Thyroid gland (tissue), 4 donors: ENCODE measurements around the gene ACSM2B. TPM values are rescaled to one million over a fixed set of nuclear protein-coding genes. Genes with fewer than 3 reads are reported as not detected.
"Not testable (repeated sequence)": the region's sequence is repeated elsewhere in the genome, so short reads cannot be mapped to it uniquely, and the experiment has no call there.

Experiments used
- DNase-seq, 2 donors: peaks; one replicate each; pipeline ENCODE4 v3.0.0-alpha.2; 2019
- H3K27ac ChIP-seq, 3 donors: fragments of 200-600 bp; sonication (generic); 1 replicate in 2 of 3; 2 replicates in 1 of 3; pipeline ENCODE4 v1.5.1; 2016 to 2019; ENCODE audit warnings: mild to moderate bottlenecking in 1 of 3, moderate library complexity in 1 of 3
- H3K27me3 ChIP-seq: fragments of 200-600 bp; sonication (generic); one replicate; pipeline ENCODE4 v1.5.1; 2019
- H3K36me3 ChIP-seq, 2 donors: fragments of 200-600 bp; sonication (generic); one replicate each; pipeline ENCODE4 v1.5.1; 2016 to 2019
- H3K4me1 ChIP-seq, 2 donors: fragments of 200-600 bp; sonication (generic); one replicate each; pipeline ENCODE4 v1.5.1; 2017 to 2019
- H3K4me3 ChIP-seq, 3 donors: fragments of 200-600 bp; sonication (generic); replicated peaks in 1 of 3; 1 replicate in 2 of 3; 2 replicates in 1 of 3; pipeline ENCODE4 v1.5.1; 2016; ENCODE audit warnings: mild to moderate bottlenecking in 1 of 3
- H3K9me3 ChIP-seq: fragments of 200-600 bp; sonication (generic); one replicate; pipeline ENCODE4 v1.5.1; 2017
- POLR2A ChIP-seq, 2 donors: fragments of 450-650 bp; IDR thresholded peaks; one replicate each; pipeline ENCODE4 v1.6.1; 2017; ENCODE audit warnings: antibody characterized with exemption in 2 of 2, mild to moderate bottlenecking in 2 of 2, moderate library complexity in 1 of 2
- WGBS, 2 donors: methylation state at CpG; one replicate each; pipeline ENCODE4 v1.1.5; 2017; 5-methylcytosine and 5-hydroxymethylcytosine counted together
- intact Hi-C: fragments of 100-400 bp; cut with DNase I; formaldehyde crosslinking; loops from one replicate; pipeline ENCODE4 v1.15.1; 2023
- total RNA-seq, 4 donors: library from RNA; depleted of rRNA; stranded (reverse); fragments of >200 nt; gene quantifications; one replicate each; pipeline ENCODE4 v1.2.3, GENCODE V29; 2016
- TF ChIP-seq, protein P1 (sequence below), 6 experiments: fragments of 200-600 bp in 3 of 6; fragments of 450-650 bp in 3 of 6; sonication (generic) in 3 of 6; IDR thresholded peaks; one replicate each; pipeline ENCODE4 v1.5.1; 2016 to 2019; ENCODE audit warnings: antibody characterized with exemption in 6 of 6, mild to moderate bottlenecking in 2 of 6, inconsistent platforms in 1 of 6, moderate library complexity in 1 of 6

The ACSM2B gene
- total RNA-seq, 4 donors from 2014 or later: 0.27 to 2.3 (median 0.33) TPM; not detected in 1

DNA sequence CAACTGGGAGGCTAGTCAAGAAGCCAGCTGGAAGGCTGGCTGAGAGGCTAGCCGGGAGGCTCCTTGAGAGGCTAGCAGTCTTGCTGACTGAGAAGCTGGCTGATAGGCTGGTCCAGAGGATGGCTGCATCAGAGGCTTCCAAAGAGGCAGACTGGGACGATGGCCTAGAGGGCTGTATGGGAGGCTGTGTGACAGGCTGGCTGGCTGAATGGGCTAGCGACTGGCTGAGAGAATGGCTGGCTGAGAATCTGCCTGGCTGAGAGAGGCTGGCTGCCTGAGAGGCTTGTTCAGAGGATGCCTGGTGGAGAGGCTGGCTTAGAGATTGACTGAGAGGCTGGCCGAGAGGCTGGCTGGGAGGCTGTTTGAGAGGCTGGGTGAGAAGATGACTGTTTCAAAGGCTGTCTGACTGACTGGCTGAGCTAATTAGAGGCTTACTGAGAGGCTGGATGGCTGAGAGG is 34.8 kb upstream of the ACSM2B start:
- WGBS, 2 donors: 30 to 48% methylated on average over 3 to 4 of the region's 4 CpGs
- TF ChIP-seq, protein P1, sequence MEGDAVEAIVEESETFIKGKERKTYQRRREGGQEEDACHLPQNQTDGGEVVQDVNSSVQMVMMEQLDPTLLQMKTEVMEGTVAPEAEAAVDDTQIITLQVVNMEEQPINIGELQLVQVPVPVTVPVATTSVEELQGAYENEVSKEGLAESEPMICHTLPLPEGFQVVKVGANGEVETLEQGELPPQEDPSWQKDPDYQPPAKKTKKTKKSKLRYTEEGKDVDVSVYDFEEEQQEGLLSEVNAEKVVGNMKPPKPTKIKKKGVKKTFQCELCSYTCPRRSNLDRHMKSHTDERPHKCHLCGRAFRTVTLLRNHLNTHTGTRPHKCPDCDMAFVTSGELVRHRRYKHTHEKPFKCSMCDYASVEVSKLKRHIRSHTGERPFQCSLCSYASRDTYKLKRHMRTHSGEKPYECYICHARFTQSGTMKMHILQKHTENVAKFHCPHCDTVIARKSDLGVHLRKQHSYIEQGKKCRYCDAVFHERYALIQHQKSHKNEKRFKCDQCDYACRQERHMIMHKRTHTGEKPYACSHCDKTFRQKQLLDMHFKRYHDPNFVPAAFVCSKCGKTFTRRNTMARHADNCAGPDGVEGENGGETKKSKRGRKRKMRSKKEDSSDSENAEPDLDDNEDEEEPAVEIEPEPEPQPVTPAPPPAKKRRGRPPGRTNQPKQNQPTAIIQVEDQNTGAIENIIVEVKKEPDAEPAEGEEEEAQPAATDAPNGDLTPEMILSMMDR (IDR thresholded peaks at IDR 0.05): no peak
- no peak for TF ChIP-seq POLR2A (IDR thresholded peaks at IDR 0.05)
- H3K36me3 ChIP-seq: no peaks in the 10 kb centered on the region
- peak overlapping the region; percentile 39 to 74 (median 67) for H3K27ac ChIP-seq
- no peak overlapping the region for H3K4me3 ChIP-seq
- DNase-seq: no peak
- no peaks in the 10 kb centered on the region for H3K9me3 ChIP-seq
- peaks cover 34 to 52% of the 10 kb centered on the region in 2 donors for H3K4me1 ChIP-seq
- H3K27me3 ChIP-seq: no peaks in the 10 kb centered on the region
- intact Hi-C loops: loop anchor here (10.0 kb wide), 1 partner anchor 64 kb away; no protein-coding TSS in a partner anchor

DNA sequence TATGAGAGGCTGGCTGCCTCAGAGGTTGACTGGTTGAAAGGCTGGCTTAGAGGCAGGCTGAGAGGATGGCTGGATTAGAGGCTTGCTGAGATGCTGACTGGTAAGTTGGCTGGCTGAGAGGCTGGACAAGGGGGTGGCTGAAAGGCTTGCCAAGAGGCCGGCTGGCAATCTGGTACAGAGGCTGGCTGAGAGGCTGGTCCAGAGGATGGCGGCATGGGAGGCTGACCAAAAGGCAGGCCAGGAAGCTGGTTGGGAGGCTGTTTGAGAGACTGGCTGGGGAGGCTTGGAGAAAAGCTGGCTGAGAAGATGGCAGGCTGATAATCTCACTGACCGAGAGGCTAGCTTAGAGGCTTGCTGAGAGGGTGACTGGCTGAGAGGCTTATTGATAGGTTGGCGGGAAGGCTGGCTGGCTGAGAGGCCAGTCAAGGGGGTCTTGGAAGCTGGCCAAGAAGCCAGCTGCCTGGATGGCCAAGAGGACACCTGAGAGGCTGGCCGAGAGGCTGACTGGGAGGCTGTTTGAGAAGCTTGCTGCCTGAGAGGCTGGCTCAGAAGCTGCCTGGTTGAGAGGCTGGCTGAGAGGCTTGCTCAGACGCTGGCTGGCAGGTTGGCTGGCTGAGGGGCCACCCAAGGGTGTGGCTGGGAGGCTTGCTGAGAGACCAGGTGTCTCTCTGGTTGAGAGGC is 34.2 kb upstream of the ACSM2B start:
- Histone ChIP-seq H3K27ac (peak overlapping the region; percentile 39 to 74 (median 67)), H3K36me3 (no peaks in the 10 kb centered on the region), H3K9me3 (no peaks in the 10 kb centered on the region), H3K4me1 (peaks cover 34 to 47% of the 10 kb centered on the region in 2 donors), H3K4me3 (no peak overlapping the region), H3K27me3 (no peaks in the 10 kb centered on the region)
- WGBS, 2 donors: 33 to 38% methylated on average over 6 of the region's 6 CpGs
- TF ChIP-seq POLR2A (IDR thresholded peaks at IDR 0.05): no peak
- TF ChIP-seq, protein P1 (IDR thresholded peaks at IDR 0.05): no peak
- intact Hi-C loops: loop anchor here (10.0 kb wide), 1 partner anchor 64 kb away; no protein-coding TSS in a partner anchor
- peak; percentile 79 to 92 for DNase-seq

DNA sequence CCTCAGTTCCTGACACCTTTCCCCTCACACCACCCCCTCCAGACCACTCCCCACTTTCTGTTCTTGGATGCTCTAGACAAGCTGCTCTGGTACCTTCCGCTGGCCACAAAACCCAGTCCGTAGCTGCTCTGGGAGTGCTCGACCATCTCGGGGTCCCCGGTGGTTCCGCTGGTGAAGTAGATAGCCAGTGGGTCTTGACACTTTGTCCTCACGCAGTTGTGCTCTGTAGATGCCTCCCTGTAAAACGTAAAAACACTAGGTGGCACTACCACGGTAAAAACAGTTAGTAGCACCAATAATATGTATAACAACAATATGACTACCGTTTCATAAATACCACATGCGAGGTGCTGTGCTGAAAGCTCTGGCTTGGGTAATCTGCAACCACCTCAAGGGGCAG is 26.0 kb upstream of the ACSM2B start:
- TF ChIP-seq, protein P1 (IDR thresholded peaks at IDR 0.05): peak in 4 of 6 experiments; percentile 38 to 48 (median 40)
- not testable (repeated sequence) for H3K4me3 ChIP-seq, H3K27ac ChIP-seq, DNase-seq, H3K36me3 ChIP-seq, H3K4me1 ChIP-seq, H3K9me3 ChIP-seq, H3K27me3 ChIP-seq
- intact Hi-C loops: loop anchor here (10.0 kb wide), 1 partner anchor 93 kb away; the partner anchor contains the start of gene ACSM1
- WGBS, 2 donors: 58 to 69% methylated on average over 11 of the region's 11 CpGs

DNA sequence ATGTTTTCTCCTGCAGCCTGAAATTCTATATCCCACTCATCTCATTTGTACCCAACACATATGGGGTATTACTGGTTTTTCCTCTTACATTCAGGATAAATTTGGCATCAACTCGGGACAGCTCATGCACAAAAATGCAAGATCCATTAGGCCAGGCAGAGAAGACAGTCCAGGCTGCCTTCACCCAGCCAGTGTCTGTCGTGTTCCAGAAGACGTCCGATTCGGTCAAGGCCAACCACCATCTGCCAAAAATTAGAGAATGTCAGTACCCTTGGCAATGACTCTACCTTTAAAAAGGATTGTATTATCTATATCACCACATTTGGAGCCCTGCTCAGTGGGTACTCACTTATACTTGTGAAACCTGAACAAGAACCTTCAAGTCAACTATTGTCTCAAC is 23.3 kb upstream of the ACSM2B start:
- 93 to 96% methylated on average over 5 of the region's 5 CpGs for WGBS, 2 donors
- H3K27ac ChIP-seq, H3K9me3 ChIP-seq, DNase-seq, intact Hi-C loops, H3K36me3 ChIP-seq, H3K27me3 ChIP-seq, H3K4me1 ChIP-seq, H3K4me3 ChIP-seq: not testable (repeated sequence)

DNA sequence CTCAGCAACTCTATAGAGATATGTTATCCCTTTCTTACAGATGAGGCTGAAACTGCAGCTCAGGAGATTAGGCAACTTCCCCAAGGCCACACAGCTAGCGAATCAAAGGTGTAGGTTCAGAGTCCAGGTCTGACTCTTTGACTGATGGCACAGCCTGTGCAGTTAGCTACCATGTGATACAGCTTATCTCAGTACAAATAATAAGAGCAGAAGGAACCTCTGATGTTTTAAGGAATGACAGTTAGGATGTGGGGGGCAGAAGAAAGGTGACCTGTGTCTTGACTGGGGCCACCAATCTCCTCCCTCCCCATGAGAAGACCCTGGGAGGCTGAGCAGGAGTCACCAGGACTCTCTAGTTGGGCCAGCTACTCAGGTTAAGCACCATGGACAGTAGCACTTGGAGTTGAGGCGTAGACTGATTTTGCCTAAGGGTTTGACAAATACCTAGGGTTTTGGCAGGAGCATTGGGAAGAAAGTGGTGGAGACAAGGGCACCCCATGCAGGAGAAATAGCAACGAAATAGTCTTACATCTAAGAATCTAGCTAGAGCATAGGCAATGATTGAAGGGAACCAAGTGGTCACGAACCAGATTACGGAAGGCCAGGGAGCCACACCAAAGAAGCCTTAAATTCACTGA is 22.8 kb upstream of the ACSM2B start:
- no peaks in the 10 kb centered on the region for H3K27me3 ChIP-seq
- H3K9me3 ChIP-seq: no peaks in the 10 kb centered on the region
- intact Hi-C loops: no loop called here
- 67 to 72% methylated on average over 5 of the region's 5 CpGs for WGBS, 2 donors
- no peak overlapping the region for H3K27ac ChIP-seq
- H3K4me3 ChIP-seq: no peak overlapping the region
- TF ChIP-seq, protein P1 (IDR thresholded peaks at IDR 0.05): no peak
- no peak for TF ChIP-seq POLR2A (IDR thresholded peaks at IDR 0.05)
- no peak for DNase-seq
- no peaks in the 10 kb centered on the region for H3K36me3 ChIP-seq
- H3K4me1 ChIP-seq: no peaks in the 10 kb centered on the region

DNA sequence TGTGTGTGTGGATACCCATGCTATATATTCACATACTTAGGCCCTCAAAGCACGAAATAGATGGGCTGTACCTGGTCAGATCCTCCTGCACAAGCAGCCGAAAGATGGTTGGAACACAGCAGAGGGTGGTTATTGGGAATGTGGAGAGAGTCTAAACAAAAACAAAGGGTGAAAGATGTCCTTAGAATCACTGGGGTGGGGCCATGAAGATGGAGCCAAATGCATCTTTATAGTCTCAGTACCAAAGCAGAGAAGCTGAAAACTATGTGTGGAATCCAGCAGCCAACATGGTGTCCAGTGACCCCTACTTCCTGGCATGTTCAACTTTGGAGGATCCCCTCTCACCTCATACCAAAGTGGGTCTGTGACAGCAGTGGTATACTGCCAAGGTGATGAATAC is 19.5 kb upstream of the ACSM2B start:
- H3K27ac ChIP-seq, H3K4me3 ChIP-seq, DNase-seq, H3K9me3 ChIP-seq, H3K36me3 ChIP-seq, H3K27me3 ChIP-seq, intact Hi-C loops, H3K4me1 ChIP-seq: not testable (repeated sequence)
- 70% methylated on average over 2 of the region's 2 CpGs for WGBS, 2 donors

DNA sequence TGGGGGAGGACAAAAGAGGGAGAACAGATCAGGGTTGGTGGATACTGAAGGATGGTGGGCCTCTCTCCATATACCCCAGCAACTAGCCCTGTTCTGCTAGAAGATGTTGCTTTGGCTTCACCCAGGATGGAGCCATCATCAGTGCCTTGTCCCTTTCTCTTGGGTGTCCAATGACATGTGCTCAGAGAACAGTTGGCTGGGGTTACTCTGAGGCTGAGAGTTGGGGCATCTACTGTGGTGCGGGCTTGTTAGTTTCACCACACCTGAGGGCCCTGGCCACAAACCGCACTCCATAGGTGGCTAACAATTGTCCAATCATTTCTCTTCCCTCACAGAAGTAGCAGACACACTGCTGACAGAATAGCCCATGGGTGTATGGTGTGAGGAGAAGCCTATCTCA is 18.9 kb upstream of the ACSM2B start:
- H3K36me3 ChIP-seq, H3K27me3 ChIP-seq, H3K4me3 ChIP-seq, H3K27ac ChIP-seq, intact Hi-C loops, H3K4me1 ChIP-seq, DNase-seq, H3K9me3 ChIP-seq: not testable (repeated sequence)
- WGBS, 2 donors: 93 to 95% methylated on average over 2 of the region's 2 CpGs

DNA sequence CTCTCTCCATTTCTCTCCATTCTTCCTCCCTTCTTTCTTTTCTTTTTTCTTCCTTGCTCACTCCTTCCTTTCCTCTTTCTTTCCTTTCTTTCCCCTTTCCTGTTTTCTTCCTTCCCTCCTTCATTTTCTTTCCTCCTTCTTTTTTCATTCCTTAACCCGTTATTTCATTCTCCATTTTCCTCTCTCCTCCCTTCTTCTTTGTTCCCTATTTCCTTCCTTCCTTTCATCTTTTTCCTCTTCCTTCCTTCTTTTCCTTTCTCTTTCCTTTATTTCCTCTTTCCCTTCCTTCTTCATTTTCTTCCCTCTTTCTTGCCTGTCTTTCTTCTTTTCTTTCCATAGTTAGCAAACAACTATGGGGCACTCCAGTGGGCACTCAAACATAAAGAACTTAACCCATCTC is 16.6 kb upstream of the ACSM2B start:
- H3K4me3 ChIP-seq, H3K27ac ChIP-seq, intact Hi-C loops, H3K36me3 ChIP-seq, H3K27me3 ChIP-seq, DNase-seq, H3K9me3 ChIP-seq, H3K4me1 ChIP-seq: not testable (repeated sequence)
- 72 to 74% methylated on average over 1 of the region's 1 CpG for WGBS, 2 donors
